ENCODE data around the gene SIL1.
A peak's percentile ranks its signal among the peaks of the same experiment; 100 is the strongest.

DNA sequence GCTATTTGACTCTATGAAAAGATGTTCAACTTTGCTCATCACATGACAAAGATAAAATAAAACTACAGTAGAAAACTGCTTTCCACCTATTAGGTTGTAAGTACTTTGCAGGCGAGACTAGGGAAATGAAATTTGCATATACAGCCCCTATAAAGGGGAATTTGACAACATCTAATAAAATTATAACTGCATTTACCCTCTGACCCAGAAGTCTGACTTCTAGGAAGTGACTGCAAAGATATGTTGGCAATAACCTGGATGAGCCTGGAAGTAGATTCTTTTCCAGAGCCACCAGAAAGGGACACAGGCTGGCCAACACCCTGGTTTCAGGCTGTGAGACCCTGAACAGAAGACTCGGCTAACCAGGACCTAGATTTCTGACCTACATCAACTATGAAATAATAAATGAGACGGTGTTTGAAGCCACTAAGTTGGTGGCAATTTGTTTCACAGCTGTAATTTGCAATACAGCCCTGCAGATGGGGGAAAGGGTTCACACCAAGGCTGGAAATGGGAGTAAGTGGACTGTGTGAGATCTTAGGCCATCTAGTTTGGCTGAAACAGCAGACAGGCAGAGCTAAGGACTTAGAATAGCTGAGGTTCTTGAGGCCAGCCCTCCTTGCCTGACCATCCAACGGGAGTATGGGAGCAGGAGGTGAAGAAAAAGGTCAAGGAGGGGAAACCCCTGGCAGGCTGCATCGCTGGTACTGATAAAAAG lies 106.6 kb downstream of the SIL1 start:
- TF ChIP-seq TEAD4 (IDR thresholded peaks at IDR 0.05) (no peak), TCF12 (IDR thresholded peaks at IDR 0.05; ENCODE audit: low read depth) (no peak), YY1 (IDR thresholded peaks at IDR 0.05; ENCODE audit: low read depth) (no peak), RAD21 (IDR thresholded peaks at IDR 0.05; ENCODE audit: low read depth) (peak; percentile 32; the same call in 1 of the 2 replicates)
- TF ChIP-seq, protein P1, sequence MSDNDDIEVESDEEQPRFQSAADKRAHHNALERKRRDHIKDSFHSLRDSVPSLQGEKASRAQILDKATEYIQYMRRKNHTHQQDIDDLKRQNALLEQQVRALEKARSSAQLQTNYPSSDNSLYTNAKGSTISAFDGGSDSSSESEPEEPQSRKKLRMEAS (IDR thresholded peaks at IDR 0.05): no peak
- TF ChIP-seq, protein P2, sequence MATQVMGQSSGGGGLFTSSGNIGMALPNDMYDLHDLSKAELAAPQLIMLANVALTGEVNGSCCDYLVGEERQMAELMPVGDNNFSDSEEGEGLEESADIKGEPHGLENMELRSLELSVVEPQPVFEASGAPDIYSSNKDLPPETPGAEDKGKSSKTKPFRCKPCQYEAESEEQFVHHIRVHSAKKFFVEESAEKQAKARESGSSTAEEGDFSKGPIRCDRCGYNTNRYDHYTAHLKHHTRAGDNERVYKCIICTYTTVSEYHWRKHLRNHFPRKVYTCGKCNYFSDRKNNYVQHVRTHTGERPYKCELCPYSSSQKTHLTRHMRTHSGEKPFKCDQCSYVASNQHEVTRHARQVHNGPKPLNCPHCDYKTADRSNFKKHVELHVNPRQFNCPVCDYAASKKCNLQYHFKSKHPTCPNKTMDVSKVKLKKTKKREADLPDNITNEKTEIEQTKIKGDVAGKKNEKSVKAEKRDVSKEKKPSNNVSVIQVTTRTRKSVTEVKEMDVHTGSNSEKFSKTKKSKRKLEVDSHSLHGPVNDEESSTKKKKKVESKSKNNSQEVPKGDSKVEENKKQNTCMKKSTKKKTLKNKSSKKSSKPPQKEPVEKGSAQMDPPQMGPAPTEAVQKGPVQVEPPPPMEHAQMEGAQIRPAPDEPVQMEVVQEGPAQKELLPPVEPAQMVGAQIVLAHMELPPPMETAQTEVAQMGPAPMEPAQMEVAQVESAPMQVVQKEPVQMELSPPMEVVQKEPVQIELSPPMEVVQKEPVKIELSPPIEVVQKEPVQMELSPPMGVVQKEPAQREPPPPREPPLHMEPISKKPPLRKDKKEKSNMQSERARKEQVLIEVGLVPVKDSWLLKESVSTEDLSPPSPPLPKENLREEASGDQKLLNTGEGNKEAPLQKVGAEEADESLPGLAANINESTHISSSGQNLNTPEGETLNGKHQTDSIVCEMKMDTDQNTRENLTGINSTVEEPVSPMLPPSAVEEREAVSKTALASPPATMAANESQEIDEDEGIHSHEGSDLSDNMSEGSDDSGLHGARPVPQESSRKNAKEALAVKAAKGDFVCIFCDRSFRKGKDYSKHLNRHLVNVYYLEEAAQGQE (IDR thresholded peaks at IDR 0.05; ENCODE audit: low read depth): no peak
- TF ChIP-seq, protein P3, sequence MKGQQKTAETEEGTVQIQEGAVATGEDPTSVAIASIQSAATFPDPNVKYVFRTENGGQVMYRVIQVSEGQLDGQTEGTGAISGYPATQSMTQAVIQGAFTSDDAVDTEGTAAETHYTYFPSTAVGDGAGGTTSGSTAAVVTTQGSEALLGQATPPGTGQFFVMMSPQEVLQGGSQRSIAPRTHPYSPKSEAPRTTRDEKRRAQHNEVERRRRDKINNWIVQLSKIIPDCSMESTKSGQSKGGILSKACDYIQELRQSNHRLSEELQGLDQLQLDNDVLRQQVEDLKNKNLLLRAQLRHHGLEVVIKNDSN (IDR thresholded peaks at IDR 0.05): no peak
